Measurements from ENCODE around the gene KIAA0825.

The KIAA0825 gene

DNA sequence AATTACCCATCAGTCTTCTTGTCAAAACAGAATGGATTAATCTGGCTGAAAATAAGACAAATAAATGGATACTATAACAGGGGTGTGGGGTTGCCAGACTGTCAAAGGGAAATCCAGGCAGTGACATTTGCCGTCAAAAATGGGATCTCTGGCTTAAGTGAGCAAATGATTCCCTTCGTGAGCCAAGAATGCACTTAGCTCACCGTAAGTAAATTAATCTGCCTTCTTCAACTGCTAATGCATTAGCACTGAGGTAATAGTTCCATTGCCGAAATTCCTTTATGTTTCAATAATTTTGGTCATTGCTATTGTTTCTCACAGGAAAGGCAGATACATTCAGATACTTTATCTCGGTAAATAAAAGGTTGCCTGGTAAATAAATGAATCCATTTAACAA, 377.8 kb downstream of the KIAA0825 start:
- DNase-seq (ENCODE audit: low read depth) = no peak

DNA sequence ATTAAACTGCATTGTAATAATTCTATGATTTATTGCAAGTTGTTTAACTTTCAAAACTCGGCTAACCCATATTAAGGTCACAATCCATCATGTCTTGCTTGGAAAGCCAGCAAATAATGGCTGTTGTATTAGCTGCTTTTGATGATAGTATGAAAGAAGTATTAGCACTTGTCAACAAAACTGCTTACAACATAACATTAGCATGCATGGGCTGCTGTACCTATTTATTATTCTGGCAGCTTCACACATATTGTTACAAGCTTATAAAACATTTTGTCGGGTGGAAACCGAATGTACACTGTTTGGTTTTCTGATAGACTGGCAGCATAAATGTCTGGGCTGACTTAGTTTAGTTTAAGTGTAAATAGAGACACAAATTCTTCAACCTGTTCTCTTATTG, 378.3 kb downstream of the KIAA0825 start:
- no peak for DNase-seq (ENCODE audit: low read depth)

DNA sequence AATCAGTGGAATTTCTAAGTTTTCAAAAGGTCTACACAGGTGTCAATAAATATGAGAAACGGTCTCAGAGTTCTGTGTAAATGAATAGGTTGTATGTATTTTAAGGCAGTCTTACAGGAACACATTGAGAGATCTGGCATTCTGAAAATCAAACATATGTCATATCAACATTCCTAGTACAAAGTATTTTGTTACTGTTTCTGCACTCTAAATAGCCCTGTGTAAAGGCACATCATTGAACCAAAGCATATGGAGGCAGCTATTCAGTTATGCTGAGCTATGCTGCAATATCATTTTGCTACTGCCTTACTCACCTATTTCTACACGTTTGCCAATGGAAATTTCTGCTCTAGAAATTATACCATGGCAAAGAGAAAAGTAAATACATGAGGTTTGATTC, 379.1 kb downstream of the KIAA0825 start:
- DNase-seq (ENCODE audit: low read depth) = no peak

DNA sequence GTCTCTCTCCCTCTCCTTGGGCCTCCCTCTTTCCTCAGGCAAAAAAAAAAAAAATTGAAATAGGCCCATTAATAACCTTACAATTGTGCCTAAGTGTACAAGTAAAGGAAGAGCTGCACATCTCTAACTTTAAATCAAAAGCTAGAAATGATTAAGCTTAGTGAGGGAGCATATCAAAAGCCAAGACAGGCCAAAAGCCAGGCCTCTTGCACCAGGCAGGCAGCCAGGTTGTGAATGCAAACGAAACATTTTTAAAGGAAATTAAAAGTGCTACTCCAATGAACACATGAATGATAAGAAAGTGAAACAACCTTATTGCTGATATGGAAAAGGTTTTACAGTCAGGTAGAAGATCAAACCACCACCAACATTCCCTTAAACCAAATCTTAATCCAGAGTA, 383.4 kb downstream of the KIAA0825 start:
- DNase-seq (ENCODE audit: low read depth) = no peak

DNA sequence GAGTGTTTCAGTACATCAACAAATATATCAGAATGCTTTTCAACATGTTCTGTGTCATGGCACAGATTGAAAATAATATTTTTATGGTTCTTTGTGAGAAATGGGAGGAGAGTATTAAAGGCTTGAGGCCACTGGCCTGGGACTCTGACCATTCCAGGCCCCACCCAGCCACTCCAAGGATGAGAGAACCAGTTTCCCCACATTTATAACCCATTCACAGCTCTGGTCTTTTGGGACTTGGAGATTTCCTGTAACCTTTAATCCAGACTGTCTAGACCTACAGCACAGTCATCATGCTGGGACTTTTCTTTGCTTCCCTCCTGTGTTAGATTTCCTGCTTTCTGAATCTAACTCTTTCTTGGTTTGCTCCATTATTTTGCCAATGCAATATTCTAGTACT, 389.6 kb downstream of the KIAA0825 start:
- DNase-seq (ENCODE audit: low read depth) = no peak

DNA sequence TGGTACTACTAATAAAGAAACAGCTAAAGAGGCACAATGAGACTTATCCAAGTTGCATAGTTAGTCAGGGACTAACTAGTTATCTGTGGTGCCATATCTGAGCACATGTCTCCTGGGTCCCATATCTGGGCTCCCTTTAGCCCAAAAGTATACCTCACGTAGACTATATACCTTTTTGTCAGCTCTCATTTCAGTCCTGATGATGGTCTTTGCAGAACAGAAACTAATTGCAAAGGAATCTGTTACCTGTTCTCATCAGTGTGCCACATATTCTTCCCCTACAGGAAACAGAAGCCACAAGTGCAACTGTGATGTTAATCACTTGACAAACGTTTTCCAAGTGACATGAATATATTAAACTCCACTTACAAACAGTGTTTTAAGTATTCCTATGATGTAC, 395.2 kb downstream of the KIAA0825 start:
- DNase-seq (ENCODE audit: low read depth) = no peak

DNA sequence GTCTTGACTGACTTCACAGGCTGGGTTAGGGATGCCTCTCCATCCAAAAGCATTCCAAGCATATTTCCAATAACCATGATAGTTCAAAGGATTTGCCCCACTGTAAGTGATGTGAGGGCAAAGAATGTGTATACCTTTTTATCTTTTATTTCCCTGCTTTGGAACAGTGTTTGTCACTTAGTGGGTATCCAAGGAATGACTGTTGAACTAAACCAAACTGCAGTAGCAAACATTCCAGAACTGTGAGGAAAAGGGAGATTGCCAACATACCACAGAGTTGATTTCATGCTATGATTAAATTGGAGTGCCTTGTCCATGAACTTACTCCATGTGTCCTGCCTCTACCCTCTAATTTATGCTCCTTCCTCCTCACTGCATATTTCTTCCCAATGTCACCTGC, 400.0 kb downstream of the KIAA0825 start:
- peak; percentile 96 for DNase-seq (ENCODE audit: low read depth)

DNA sequence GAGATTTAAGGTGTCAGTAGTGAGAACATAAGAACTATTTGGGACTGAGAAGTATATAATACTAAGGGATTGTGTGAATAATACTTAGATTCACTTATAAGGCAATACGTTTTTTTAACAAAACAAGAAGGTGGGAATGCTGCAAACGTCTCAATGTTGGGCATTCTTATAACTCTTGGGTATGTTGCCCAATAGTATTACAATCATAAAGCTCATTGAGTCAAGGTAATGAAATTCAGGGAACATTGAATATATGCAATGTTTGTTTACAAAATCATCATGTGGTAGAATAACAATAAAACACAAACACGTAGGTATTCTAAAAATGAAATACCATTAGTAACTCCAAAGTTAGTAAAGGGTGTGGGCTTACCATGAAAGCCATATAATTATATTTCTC, 400.7 kb downstream of the KIAA0825 start:
- peak; percentile 37 for DNase-seq (ENCODE audit: low read depth)

DNA sequence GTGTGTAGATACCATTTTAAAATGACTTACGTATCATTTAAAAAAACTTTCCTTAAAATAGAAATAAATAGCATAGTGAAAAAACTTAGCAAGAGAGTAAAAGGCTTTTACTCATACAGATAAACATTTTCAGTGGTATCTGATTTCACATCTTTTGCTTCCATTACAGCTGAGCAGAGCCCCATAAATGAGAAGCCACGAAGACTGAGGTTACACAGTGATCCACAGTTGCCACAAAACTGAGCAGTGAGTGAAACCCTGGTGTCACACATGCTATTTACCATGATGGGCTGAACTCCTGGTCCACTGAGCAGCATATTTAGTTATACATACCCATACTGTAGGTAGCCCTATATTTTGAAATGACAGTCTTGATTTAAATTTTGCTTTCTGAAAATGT, 401.2 kb downstream of the KIAA0825 start:
- DNase-seq (ENCODE audit: low read depth) = no peak

DNA sequence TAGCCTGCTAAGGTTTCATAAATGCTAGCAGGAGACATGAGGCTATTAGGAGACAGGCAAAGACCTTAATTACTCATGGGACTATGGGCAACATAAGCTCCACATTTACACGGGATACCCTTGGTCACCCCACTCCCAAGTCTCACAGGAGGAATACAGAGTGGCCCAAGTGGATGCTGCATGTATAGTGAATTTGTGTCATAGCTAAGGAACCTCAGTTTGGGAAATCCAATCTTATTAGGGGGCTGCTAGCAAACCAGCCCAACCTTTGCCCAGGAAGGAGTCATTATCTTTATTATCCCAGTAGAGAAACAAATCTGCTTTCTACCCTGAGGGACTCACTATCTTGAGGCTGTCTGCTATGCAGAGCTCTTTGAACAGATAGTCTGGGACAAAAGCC, 405.9 kb downstream of the KIAA0825 start:
- no peak for DNase-seq (ENCODE audit: low read depth)

DNA sequence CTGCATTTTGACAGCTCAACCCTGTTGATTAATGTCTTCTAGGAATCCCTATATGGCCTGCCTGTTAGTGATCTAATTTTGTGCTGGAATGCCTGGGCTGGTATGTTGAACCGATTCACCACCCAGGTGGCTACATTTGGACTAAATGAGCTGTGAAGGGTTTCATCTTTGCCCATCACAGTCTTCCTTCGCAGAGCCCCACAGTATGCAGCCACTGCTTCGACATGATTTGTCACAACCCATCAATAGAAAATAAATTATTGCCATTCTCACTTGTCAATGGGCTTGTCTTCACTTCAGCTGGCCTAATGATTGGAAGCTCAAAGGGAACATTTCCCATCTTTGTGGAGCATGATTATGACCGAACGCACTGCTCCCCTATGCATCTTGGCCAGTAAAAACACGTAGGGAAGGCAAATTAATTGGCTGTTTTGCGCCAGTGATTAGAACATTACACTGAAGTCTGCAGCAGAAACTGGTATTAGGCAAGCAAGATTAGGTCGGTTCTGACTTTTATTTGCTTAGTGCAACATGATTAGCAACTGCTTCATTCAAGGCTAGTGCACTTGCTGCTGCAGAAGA, 408.5 kb downstream of the KIAA0825 start:
- DNase-seq (ENCODE audit: low read depth) = no peak

DNA sequence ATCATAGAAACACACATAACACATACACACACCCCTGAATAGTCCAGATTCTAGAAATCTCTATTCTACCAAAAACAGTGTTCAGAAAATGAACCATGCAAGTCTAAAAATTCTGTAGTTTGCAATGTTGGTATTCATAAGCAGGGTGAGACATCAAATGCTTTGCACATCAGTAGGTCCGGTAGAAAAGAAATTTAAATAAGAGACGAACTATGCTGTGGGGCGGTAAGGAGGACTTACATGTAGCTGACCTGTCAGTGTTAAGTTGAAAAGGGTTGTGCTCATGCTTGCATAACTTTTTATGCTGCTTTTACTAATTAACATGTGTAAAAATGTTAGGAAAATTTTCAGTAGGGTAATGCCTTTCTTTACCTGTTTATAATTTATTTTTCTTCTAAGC, 409.1 kb downstream of the KIAA0825 start:
- DNase-seq (ENCODE audit: low read depth) = no peak

DNA sequence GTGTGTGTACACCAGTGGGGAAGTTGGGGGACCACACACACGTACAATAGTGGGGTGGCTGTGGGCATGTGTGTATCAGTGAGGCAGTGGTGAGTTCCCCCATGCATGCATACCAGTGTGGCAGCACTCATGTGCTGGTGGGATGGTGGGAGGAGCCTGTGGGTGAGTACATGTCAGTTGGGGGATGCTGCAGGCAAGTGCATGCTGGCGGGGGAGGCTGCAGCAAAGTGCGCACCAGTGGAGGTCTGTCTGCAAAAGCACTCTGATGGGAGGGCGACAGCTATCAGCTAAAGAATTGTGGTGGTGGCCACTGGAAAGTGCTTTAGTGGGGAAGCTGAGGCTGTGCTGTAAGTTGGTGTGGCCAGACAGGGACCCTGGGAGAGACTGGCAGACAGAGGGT, 418.8 kb downstream of the KIAA0825 start:
- DNase-seq (ENCODE audit: low read depth) = no peak

DNA sequence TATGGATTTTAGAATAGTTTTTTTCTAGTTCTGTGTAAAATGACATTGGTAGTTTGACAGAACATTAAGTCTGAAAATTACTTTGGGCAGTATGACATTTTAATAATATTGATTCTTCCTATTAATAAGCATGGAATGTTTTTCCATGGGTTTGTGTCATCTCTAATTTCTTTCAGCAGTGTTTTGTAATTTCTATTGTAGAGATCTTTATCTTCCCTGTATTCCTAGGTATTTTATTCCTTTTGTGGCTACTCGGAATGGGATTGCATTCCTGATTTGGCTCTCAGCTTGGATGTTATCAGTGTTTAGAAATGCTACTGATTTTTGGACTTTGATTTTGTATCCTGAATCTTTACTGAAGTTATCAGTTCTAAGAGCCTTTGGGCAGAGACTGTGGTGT, 420.4 kb downstream of the KIAA0825 start:
- no peak for DNase-seq (ENCODE audit: low read depth)

DNA sequence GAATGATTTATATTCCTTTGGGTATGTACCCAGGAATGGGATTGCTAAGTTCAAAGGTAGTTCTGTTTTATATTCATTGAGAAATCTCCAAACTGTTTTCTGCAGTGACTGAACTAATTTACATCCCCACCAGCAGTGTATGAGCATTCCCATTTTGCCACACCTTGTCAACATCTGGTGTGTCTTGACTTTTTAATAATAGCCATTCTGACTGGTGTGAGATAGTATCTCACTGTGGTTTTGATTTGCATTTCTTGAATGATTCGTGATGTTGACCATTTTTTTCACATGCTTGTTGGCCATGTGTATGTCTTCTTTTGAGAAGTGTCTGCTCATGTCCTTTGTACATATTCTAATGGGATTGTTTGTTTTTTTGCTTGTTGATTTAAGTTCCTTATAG, 421.5 kb downstream of the KIAA0825 start:
- DNase-seq (ENCODE audit: low read depth) = no peak

DNA sequence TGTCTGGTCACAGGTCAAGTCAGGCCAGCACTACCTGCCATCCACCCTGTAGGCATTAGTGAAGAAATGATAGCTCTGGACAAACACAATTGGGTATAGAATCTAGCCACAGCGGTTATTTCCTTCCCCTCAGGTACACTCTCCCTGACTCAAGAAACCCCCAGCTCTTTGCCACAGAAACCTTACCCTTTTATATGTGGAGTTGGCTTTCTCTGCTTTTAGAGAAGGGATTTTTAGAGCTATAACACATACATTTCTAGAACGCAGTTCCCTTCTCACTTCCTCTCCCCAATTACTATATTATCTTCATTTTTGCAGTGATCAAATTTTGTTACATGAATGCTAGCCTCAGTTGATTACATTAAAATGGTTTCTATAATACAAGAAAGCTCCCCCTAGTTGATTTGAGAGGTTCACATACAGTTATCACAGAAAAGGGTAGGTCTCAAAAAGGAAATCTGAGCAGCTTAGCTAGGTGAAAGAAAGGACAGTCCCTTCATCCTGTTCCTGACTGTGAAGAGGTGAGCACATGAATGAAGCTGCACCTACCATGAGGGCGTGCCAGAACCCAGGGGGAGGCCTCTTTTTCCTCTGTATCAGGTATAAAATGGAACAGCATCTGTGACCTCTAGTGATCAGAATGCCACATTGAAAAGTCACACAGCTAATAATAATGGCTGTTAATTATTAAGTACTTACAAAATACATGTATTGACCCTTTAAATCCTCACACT, 425.6 kb downstream of the KIAA0825 start:
- no peak for DNase-seq (ENCODE audit: low read depth)

DNA sequence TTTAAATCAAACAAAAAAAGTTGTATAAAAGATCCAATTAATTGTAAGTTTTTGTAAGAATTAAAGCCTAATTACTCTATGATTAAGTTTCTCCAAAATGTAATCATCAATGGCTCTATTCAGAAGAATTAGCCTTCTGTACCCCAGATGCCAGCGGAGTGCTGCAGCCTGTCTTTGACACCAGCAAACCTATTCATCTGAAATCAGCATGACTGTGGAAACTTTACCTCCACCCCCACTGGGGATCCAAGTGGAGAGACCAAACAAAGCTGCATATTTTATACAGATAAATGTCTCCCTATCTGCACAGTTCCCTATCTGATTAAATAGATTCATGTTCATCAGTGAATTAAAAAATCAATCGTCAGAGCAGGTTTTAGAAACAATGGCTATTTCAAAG, 426.8 kb downstream of the KIAA0825 start:
- DNase-seq (ENCODE audit: low read depth) = no peak

DNA sequence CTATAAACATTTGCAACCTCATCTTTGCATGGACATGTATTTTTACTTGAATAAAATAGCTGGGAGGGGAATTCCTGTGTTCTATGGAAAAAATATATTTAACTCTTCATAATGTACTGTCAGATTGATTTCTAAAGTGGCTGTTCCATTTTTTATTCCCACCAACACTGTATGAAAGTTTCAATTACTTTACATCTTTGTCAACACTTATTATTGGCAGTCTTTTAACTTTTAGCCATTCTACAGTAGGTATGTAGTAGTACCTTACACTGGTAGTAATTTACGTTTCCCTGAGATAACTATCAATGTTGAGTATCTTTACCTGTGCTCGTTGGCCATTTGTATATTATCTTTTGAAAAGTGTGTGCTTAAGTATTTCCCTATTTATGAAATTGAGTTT, 429.7 kb downstream of the KIAA0825 start:
- DNase-seq (ENCODE audit: low read depth) = no peak

DNA sequence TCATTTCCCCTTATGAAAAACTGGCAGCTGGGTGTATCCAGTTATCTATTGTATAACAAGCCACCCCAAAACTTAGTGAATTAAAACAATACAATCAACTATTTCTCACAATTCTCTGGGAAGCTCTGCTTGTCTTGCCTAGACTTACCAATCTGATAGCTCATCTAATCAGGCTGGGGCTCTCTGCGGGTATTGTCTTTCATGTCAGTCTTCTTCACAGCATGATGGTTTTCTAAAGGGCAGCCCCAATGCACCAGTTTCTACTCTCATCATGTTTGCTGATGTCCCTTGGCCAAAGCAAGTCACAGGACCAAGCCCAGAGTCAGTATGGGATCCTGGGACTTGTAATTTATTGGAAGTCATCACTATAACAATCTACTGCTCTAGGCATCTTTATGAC, 433.5 kb downstream of the KIAA0825 start:
- no peak for DNase-seq (ENCODE audit: low read depth)

DNA sequence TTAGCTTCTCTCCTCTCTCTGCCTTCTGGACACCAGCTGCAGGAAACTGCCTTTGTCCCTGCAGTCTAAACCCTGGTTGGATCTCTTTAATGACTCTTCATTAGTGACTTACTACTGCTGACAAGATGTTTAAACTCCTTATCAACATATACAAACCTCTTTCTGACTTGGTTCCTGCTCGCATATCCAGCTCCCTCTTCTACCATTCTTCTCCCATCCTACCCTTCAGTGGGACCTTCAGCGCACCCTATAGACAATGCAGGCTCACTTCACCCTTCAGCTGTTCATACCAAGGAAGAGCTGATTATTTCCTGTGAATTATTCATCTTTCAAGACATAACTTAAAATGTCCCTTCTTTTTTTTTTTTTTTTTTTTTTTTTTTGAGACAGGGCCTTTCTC, 436.5 kb downstream of the KIAA0825 start:
- no peak for DNase-seq (ENCODE audit: low read depth)

DNA sequence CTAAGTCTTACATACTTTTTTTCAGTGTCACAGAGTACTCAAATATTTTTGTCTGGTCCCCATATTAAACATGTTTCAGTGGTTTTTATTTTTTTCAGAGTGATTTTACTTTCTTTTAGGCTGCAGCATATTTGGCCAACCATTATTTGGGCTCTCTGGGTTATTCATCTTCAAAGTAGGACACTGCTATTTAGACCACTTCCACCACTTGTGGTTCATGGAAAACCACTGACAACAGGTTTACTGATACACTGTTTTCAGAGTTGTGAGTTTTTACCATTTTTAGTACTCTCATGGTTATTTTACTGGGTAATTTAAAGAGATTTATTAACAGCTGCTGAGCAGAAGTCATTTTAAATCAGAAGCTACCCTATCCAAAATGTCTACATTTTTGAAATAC, 437.6 kb downstream of the KIAA0825 start:
- no peak for DNase-seq (ENCODE audit: low read depth)

DNA sequence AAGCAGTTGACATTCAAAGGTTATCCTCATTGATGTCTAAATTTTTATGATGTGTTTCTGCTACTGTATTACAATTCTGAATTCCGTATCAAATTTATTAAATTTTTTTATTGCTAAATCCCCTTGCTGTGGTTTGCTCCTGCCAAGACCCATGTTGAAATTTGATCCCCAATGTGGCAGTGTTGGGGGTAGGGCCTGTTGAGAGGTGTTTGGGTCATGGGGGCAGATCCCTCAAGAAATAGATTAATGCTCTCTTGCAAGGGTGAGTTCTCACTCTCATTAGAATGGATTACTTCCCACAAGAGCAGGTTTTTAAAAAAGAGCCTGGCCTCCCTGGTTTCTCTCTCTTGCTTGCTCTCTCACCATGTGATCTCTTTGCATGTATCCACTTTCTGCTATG, 442.5 kb downstream of the KIAA0825 start:
- DNase-seq (ENCODE audit: low read depth) = no peak

DNA sequence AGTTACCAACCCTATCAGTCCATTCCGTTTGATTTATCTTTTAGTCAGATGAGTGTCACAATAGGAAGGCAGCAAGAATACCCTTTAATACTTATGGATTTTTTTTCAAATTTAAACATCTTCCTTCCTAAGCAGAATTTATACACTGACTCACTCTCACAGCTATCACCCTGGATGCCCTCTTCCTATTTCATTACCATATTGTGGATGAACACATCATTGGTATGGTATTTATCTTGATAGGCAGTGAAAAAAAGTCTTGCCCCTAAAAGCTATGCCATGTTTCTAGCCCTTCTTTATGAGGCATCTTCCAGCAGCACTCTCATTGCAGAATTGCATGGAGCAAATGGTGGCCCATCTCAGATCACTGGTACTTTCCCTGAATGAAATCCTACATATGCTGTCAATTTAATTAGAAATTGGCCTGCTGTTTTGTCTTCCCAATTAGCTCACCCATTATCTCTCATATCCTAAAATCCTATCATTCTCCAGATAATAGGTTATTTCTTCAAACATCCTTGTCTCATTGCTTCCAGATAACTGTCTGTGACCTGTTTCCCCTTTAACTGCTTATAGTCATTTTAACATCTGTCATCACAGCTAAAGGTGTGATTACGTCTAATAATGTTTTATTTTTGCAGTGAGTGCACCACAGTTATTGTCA, 443.5 kb downstream of the KIAA0825 start:
- DNase-seq (ENCODE audit: low read depth) = no peak

DNA sequence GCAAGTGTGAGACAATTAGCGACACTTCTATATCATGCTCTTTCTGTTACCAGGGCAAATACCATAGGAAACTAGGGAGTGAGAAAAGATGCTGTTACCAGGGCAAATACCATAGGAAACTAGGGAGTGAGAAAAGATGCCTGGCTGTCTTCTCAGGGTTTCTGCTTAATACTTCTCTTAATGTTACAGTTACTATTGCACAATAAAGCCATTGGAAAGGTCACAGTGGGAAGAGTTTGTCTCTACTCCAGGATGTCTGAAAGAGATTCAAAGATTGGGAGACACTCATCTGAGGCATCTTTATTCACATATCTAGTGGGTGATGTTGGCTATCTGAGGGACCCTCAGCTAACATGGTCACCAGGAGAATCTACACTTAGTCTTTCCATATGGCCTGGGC, 445.3 kb downstream of the KIAA0825 start:
- no peak for DNase-seq (ENCODE audit: low read depth)
